ENCODE measurements around the gene ORM1.

The ORM1 gene

DNA sequence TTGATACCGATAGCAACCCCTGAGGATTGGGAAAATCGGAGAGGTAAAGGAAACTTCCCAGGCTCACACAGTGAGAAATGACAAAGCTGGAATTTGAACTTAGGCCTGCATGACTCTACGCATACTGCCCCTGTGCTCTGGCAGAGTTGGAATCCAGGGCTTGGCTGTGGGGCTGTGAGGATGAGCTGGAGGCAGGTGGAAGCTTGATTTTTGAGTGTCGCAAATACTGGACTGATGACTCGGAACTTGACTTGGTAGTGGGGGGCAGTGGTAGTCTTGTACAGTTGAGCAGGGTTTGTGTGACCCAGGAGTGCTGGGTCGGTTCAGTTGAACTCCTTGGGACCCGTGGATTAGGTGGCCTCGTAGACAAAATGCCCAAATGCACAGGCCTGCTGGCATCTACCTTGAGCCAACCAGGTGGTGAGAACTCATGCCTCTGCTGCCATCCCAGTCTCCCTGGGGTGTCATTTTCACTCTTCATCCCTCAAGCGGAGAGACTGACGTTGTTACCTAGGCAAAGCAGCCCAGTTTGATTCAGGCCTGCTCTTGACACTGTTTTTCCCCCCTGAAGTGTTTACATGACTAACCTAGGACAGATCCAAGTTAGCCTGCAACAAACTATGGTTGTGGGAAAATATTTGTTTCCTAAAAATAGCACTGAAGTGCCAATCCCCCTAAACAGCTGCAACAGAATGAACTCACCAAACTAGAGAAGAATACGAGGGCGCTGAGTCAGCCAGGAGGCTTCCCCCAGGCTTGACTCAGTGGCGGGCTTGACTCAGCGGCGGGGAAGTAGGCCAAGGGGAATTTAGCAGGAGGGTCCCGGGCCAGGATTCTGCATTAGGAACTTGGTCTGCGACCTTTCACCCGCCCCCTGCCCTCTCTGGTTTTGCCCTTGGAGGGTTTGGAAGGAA lies 45.7 kb upstream of the ORM1 start:
- Histone ChIP-seq H3K18ac (ENCODE audit: low read length) (peak overlapping the region; percentile 79), H3K36me3 (ENCODE audit: control insufficient read depth in 1 of 2, insufficient read depth in 2 of 2, low read length in 2 of 2) (peaks cover 13 to 25% of the 10 kb centered on the region in 2 experiments), H2BK12ac (ENCODE audit: low read length) (peak overlapping the region; percentile 51), H4K8ac (ENCODE audit: low read depth, low read length) (peak overlapping the region; percentile 54), H4K91ac (ENCODE audit: low read depth, low read length) (peak overlapping the region; percentile 91), H3K27me3 (ENCODE audit: insufficient read depth, low read length) (no peaks in the 10 kb centered on the region), H3K4me1 (ENCODE audit: control insufficient read depth in 1 of 2, insufficient read depth in 2 of 2, low read length in 2 of 2) (peaks cover 21 to 31% of the 10 kb centered on the region in 2 experiments), H2BK5ac (ENCODE audit: low read depth, low read length, poor library complexity) (peak overlapping the region; percentile 77), H3K79me1 (ENCODE audit: low read length) (peaks cover 14% of the 10 kb centered on the region), H2AFZ (ENCODE audit: insufficient read depth, low read length, poor library complexity) (peak overlapping the region; percentile 23), H3K27ac (ENCODE audit: low read depth, low read length) (peak overlapping the region; percentile 67), H3K4me3 (ENCODE audit: low read depth, low read length) (no peak overlapping the region), H3K4me2 (ENCODE audit: low read length) (peak overlapping the region; percentile 22), H3K4ac (ENCODE audit: low read depth, low read length) (peak overlapping the region; percentile 21), H2AK5ac (ENCODE audit: low read length) (peak overlapping the region; percentile 84), H3K14ac (ENCODE audit: low read length) (peak overlapping the region; percentile 36), H3K79me2 (ENCODE audit: control insufficient read depth, insufficient read depth, low read length, poor library complexity) (no peaks in the 10 kb centered on the region), H4K12ac (ENCODE audit: low read depth, low read length) (no peak overlapping the region), H3K23ac (ENCODE audit: low read length) (no peak overlapping the region), H2BK120ac (ENCODE audit: insufficient read depth, low read length, poor library complexity) (peak overlapping the region; percentile 77), H3K9me3 (ENCODE audit: insufficient read depth, low read depth, low read length) (peaks cover 3% of the 10 kb centered on the region), H3K9ac (ENCODE audit: low read length) (no peak overlapping the region)
- DNase-seq: peak; percentile 93 to 97
- WGBS (ENCODE audit: extremely low coverage, insufficient coverage, insufficient read length): no CpG with 5 or more reads among the region's 18 CpGs

DNA sequence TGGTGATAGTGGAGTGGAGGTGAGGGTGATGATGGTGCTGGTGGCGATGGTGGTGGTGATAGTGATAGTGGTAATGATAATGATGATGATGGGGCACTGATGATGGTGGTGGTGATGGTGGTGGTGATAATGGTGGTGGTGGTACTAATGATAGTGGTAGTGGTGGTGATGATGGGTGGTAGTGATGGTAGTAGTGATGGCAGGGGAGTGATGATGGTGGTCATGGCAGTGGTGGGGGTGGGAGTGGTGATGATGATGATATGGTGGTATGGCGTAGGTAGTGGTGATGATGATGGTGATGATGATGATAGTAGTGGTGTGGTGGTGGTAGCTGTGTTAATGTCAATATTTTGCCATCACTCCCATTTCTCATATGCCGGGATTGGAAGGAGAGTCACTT lies 44.5 kb upstream of the ORM1 start:
- H3K9me3 ChIP-seq (ENCODE audit: insufficient read depth, low read depth, low read length): peaks cover 3% of the 10 kb centered on the region
- no peak overlapping the region for H2AFZ ChIP-seq (ENCODE audit: insufficient read depth, low read length, poor library complexity)
- no peak overlapping the region for H4K12ac ChIP-seq (ENCODE audit: low read depth, low read length)
- no peak overlapping the region for H3K9ac ChIP-seq (ENCODE audit: low read length)
- H3K79me2 ChIP-seq (ENCODE audit: control insufficient read depth, insufficient read depth, low read length, poor library complexity): no peaks in the 10 kb centered on the region
- H3K27ac ChIP-seq (ENCODE audit: low read depth, low read length): no peak overlapping the region
- H3K18ac ChIP-seq (ENCODE audit: low read length): no peak overlapping the region
- no peak for DNase-seq
- peaks cover 14% of the 10 kb centered on the region for H3K79me1 ChIP-seq (ENCODE audit: low read length)
- H2AK5ac ChIP-seq (ENCODE audit: low read length): no peak overlapping the region
- no peaks in the 10 kb centered on the region for H3K27me3 ChIP-seq (ENCODE audit: insufficient read depth, low read length)
- H3K4me3 ChIP-seq (ENCODE audit: low read depth, low read length): no peak overlapping the region
- H3K4ac ChIP-seq (ENCODE audit: low read depth, low read length): no peak overlapping the region
- WGBS (ENCODE audit: extremely low coverage, insufficient coverage, insufficient read length): no CpG with 5 or more reads among the region's 3 CpGs
- no peak overlapping the region for H3K23ac ChIP-seq (ENCODE audit: low read length)
- peaks cover 25 to 37% of the 10 kb centered on the region in 2 experiments for H3K4me1 ChIP-seq (ENCODE audit: control insufficient read depth in 1 of 2, insufficient read depth in 2 of 2, low read length in 2 of 2)
- H3K36me3 ChIP-seq (ENCODE audit: control insufficient read depth in 1 of 2, insufficient read depth in 2 of 2, low read length in 2 of 2): peaks cover 19 to 30% of the 10 kb centered on the region in 2 experiments
- H4K91ac ChIP-seq (ENCODE audit: low read depth, low read length): peak overlapping the region; percentile 9
- H4K8ac ChIP-seq (ENCODE audit: low read depth, low read length): no peak overlapping the region
- no peak overlapping the region for H2BK120ac ChIP-seq (ENCODE audit: insufficient read depth, low read length, poor library complexity)
- no peak overlapping the region for H3K4me2 ChIP-seq (ENCODE audit: low read length)
- peak overlapping the region; percentile 17 for H2BK12ac ChIP-seq (ENCODE audit: low read length)
- no peak overlapping the region for H3K14ac ChIP-seq (ENCODE audit: low read length)
- no peak overlapping the region for H2BK5ac ChIP-seq (ENCODE audit: low read depth, low read length, poor library complexity)

DNA sequence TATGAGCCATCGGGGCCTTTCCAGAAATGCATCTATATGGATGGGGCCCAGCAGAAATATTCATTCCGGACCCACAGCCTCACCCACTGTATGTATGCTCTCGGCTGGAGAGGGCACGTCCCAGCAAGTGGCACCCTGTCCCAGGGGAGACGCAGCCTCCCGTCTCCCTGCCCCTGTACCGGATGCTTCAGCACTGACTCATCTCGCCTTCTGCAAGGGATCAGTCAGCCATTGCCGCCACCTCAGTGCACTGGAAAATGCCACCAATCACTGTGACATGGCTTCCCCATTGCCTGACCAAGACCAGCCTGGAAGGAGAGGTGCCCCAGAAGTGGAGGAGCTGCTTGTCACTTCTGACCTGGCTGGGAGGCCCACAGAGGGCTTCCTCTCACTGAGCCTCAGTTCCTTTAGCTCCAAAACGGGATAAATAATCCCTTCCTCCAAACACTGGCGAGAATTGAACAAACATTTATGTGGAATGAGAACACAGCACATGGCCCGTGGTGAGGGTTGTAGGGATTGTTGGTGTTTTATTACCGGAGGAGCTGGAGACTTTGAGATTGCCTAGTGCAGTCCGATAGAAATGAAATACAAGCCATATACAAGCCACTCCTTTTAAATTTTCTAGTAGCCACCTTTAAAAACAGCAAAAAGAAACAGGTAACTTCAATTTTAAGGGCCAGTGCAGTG lies 43.9 kb upstream of the ORM1 start:
- Histone ChIP-seq H3K27me3 (ENCODE audit: insufficient read depth, low read length) (no peaks in the 10 kb centered on the region), H2BK5ac (ENCODE audit: low read depth, low read length, poor library complexity) (peak overlapping the region; percentile 17), H3K36me3 (ENCODE audit: control insufficient read depth in 1 of 2, insufficient read depth in 2 of 2, low read length in 2 of 2) (peaks cover 21 to 33% of the 10 kb centered on the region in 2 experiments), H4K8ac (ENCODE audit: low read depth, low read length) (no peak overlapping the region), H3K9ac (ENCODE audit: low read length) (no peak overlapping the region), H2AK5ac (ENCODE audit: low read length) (no peak overlapping the region), H2BK12ac (ENCODE audit: low read length) (no peak overlapping the region), H3K79me1 (ENCODE audit: low read length) (peaks cover 16% of the 10 kb centered on the region), H3K4me3 (ENCODE audit: low read depth, low read length) (no peak overlapping the region), H3K14ac (ENCODE audit: low read length) (no peak overlapping the region), H4K12ac (ENCODE audit: low read depth, low read length) (no peak overlapping the region), H3K9me3 (ENCODE audit: insufficient read depth, low read depth, low read length) (peaks cover 5% of the 10 kb centered on the region), H4K91ac (ENCODE audit: low read depth, low read length) (peak overlapping the region; percentile 9), H3K79me2 (ENCODE audit: control insufficient read depth, insufficient read depth, low read length, poor library complexity) (no peaks in the 10 kb centered on the region), H3K4me2 (ENCODE audit: low read length) (no peak overlapping the region), H3K27ac (ENCODE audit: low read depth, low read length) (no peak overlapping the region), H3K4ac (ENCODE audit: low read depth, low read length) (no peak overlapping the region), H2BK120ac (ENCODE audit: insufficient read depth, low read length, poor library complexity) (no peak overlapping the region), H3K18ac (ENCODE audit: low read length) (no peak overlapping the region), H3K23ac (ENCODE audit: low read length) (no peak overlapping the region), H3K4me1 (ENCODE audit: control insufficient read depth in 1 of 2, insufficient read depth in 2 of 2, low read length in 2 of 2) (peaks cover 25 to 39% of the 10 kb centered on the region in 2 experiments), H2AFZ (ENCODE audit: insufficient read depth, low read length, poor library complexity) (no peak overlapping the region)
- DNase-seq: peak; percentile 87 to 90
- no CpG with 5 or more reads among the region's 14 CpGs for WGBS (ENCODE audit: extremely low coverage, insufficient coverage, insufficient read length)

DNA sequence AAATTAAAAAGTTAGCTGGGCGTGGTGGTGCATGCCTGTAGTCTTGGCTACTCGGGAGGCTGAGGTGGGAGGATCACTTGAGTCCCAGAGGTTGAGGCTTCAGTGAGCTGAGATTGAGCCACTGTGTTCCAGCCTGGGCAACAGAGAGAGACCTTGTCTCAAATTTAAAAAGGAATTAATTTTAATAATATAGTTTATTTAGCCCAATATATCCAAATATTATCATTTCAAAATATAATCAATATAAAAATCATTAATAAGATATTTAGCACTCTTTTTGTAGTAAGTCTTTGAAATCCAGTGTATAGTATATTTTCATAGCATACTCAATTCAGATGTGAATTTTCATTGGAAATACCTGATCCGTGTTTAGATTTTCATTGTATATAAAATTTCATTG lies 43.2 kb upstream of the ORM1 start:
- Histone ChIP-seq H2AK5ac (ENCODE audit: low read length) (no peak overlapping the region), H3K27me3 (ENCODE audit: insufficient read depth, low read length) (no peaks in the 10 kb centered on the region), H3K4me3 (ENCODE audit: low read depth, low read length) (no peak overlapping the region), H4K8ac (ENCODE audit: low read depth, low read length) (no peak overlapping the region), H3K9me3 (ENCODE audit: insufficient read depth, low read depth, low read length) (peaks cover 8% of the 10 kb centered on the region), H2AFZ (ENCODE audit: insufficient read depth, low read length, poor library complexity) (no peak overlapping the region), H2BK5ac (ENCODE audit: low read depth, low read length, poor library complexity) (no peak overlapping the region), H2BK12ac (ENCODE audit: low read length) (no peak overlapping the region), H3K9ac (ENCODE audit: low read length) (no peak overlapping the region), H3K36me3 (ENCODE audit: control insufficient read depth in 1 of 2, insufficient read depth in 2 of 2, low read length in 2 of 2) (peaks cover 28 to 39% of the 10 kb centered on the region in 2 experiments), H3K14ac (ENCODE audit: low read length) (no peak overlapping the region), H3K4me1 (ENCODE audit: control insufficient read depth in 1 of 2, insufficient read depth in 2 of 2, low read length in 2 of 2) (peaks cover 25 to 39% of the 10 kb centered on the region in 2 experiments), H3K4me2 (ENCODE audit: low read length) (no peak overlapping the region), H4K12ac (ENCODE audit: low read depth, low read length) (no peak overlapping the region), H2BK120ac (ENCODE audit: insufficient read depth, low read length, poor library complexity) (no peak overlapping the region), H3K79me2 (ENCODE audit: control insufficient read depth, insufficient read depth, low read length, poor library complexity) (no peaks in the 10 kb centered on the region), H3K23ac (ENCODE audit: low read length) (no peak overlapping the region), H3K18ac (ENCODE audit: low read length) (no peak overlapping the region), H3K4ac (ENCODE audit: low read depth, low read length) (no peak overlapping the region), H3K27ac (ENCODE audit: low read depth, low read length) (no peak overlapping the region), H4K91ac (ENCODE audit: low read depth, low read length) (no peak overlapping the region), H3K79me1 (ENCODE audit: low read length) (peaks cover 18% of the 10 kb centered on the region)
- DNase-seq: no peak
- WGBS (ENCODE audit: extremely low coverage, insufficient coverage, insufficient read length): no CpG with 5 or more reads among the region's 3 CpGs
